HG02763 (cell line): ENCODE data around the gene HIP1R.
"Not testable (repeated sequence)": the region's sequence is repeated elsewhere in the genome, so short reads cannot be mapped to it uniquely, and the experiment has no call there.

ENCODE experiments used
- ATAC-seq: cut with Tn5 transposase; IDR thresholded peaks from one replicate; pipeline ENCODE4 v1.9.1; 2021; ENCODE audit warnings: mild to moderate bottlenecking, moderate library complexity; ENCODE audit not compliant: unreplicated experiment

HIP1R gene

GRCh38 chr12:122892724-122893123 lies 57.5 kb downstream of the HIP1R start:
- ATAC-seq = not testable (repeated sequence)

DNA sequence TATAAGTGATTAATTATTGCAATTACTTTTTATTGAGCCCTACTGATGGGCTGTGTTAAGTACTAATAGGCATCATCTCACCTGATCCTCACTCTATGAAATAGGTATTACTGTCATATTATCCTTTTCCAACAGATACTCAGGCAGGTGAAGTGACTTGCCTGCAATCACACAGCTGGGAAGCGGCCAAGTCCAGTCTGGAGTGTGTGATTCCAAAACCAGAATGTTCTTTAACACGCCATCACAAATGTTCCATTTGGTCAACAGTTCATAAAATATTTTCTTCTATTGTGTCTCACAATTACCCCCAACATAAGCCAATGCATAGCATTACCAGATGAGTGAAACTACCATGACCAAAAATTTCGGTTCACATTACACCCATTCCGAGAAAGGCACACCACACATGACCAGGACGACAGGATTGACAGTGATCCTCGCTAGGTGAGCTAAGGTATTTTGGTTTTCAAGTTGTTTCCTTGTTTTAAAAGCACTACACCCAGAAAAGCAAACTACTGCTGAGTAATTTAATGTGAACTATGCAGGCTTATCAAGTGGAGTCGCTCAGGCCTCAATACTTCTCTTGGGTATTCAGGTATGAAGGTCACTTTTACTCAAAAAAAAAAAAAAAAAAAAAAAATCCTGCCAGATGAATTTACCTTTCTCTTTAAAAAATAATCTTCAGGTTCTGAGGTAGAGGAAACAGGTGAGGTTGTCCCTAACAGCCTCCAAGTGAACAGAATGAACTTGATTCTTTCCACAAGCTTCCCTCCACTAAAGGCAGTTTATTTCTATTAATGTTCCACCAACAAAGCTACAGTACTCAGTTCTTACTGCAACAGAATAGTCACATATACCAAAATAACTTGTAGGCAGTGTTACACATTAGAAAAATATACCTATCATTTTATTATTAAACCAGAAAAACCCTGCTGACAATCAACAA lies 58.2 kb downstream of the HIP1R start:
- no peak for ATAC-seq

DNA sequence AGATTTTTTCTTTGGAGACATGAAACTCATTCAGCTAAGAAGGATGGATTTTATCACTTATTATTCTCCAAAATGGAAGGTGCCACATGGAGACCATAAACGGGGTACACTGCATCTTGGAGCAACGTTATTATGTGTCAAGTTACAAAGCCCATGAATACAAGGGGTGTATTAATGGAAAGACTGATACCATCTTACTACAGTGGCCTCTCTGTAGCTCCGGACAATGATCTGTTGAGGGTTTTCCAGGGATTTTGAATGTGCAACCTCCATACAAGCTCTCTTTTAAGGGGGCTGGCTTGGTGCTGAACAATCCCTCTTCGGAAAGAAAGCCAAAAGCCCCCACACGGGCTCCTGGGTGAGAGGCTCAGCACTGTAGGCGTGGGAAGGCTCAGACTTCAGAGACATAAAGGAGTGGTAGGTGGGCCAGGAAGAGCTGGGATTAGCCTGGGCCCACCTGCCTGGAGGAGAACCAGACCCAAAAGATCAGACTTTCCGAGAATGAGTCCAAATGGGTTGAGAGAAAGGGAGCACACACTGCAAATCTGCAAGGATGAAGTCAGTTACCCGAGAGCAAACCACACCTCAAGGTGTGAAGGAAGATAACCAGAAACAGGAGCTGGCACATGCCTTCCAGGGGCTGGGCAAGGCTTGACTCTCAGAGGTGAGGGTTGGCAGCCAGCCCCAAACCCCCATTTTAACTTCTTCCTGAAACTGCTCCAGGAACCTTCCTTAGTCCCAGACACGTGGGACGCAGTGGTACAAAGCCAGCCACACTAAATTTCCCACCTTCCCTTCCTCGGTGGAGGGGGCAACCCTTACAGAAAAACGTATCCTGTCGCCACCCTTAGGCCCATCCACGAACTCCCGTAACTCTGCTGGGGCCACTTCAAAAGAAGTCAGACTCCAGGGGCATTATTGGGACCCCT lies 59.2 kb downstream of the HIP1R start:
- ATAC-seq = no peak

- ATAC-seq = no peak
Measured at GRCh38 chr12:122895320-122895703, 60.1 kb downstream of the HIP1R start.

DNA sequence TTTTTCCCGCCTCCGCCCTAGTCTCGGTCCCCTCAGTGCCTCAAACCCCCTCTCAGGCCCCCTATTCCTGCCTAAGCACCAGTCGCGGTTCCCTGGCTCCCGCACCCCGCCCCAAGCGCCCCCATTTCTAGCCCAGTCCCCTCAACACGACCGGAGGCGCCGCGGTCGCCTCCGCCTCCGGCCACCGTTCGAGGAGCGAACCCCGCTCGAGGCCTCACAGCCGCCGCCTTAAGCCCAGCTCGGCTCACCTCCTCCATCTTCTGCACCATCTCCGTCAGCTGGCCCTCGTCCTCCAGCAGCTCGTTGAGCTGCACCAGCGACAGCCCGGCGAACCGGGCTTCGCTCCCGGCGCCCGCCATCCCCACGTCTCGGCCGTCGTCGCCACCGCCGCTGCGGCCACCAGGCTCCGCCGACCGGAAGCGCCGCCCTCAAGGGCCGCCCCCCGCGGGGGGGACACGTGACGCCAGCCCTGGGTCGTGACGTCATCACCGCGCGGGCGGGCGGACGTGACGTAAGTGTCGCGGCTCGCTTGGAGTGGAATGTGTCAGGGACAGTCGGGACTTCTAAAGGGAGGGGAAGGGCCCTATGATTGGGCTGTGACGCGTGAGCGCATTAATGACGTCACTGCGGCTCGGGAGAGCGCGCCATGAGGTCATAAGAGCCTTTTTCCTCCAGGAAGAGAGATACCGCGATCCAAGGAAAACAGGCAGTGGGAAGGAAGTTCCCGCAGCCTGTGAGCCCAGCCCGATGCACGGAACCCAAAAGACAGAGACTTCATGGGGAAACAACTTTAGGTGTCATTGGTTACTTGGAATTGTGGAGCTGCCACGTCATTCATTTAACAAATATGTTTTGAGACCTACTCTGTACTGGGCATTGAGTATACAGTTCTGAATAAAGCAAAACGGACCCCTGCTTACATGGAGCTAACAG lies 60.7 kb downstream of the HIP1R start, which contains the start of gene VPS37B:
TSS of gene VPS37B (minus strand) at position 421 of the 933 bp plus-strand sequence. CDS start at position 359, 62 bp downstream.
- peak; percentile 75 for ATAC-seq

DNA sequence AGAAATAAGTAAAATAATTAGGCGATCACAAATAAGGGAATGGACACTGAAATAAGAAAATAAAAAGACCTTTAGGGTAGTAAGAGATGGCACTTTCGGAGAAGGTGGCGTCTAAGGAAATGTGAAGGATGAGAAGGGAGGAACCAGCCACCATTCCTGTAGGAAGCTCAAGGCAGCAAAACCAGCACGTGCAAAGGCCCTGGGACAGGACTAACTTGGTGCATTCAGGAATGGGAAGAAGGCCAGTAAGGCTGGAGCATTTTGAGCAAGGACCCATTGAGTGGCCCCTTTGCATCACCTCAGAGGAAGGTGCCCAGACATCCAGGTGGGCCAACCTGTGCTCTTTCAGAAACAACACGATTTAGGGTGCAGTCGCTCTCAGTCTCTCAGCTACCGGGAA lies 61.4 kb downstream of the HIP1R start:
- no peak for ATAC-seq

- no peak for ATAC-seq
Measured at GRCh38 chr12:122899887-122900286, 64.6 kb downstream of the HIP1R start.

GRCh38 chr12:122902854-122903692 lies 67.8 kb downstream of the HIP1R start:
- no peak for ATAC-seq

- ATAC-seq = no peak
Measured at GRCh38 chr12:122903693-122904034, 68.4 kb downstream of the HIP1R start.

- not testable (repeated sequence) for ATAC-seq
Measured at GRCh38 chr12:122905258-122905657, 70.0 kb downstream of the HIP1R start.

DNA sequence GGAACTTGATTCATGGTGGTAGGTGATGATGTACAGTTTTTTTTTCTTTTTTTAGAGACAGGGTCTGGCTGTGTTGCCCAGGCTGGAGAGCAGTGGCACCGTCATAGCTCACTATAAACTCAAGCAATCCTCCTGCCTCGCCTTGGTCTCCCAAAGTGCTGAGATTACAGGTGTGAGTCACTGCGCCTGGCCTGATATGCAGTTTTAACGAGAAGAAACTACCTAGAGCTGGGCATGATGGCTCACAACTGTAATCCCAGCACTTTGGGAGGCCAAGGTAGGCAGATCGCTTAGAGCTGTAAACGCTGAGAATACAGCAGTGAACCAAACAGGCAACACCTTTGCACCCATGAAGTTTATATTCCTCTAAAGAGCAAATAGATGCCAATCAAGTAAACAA lies 73.7 kb downstream of the HIP1R start:
- no peak for ATAC-seq

- no peak for ATAC-seq
Measured at GRCh38 chr12:122909442-122910288, 74.4 kb downstream of the HIP1R start.
